ENCODE results near the gene SYNRG.

The SYNRG gene

DNA sequence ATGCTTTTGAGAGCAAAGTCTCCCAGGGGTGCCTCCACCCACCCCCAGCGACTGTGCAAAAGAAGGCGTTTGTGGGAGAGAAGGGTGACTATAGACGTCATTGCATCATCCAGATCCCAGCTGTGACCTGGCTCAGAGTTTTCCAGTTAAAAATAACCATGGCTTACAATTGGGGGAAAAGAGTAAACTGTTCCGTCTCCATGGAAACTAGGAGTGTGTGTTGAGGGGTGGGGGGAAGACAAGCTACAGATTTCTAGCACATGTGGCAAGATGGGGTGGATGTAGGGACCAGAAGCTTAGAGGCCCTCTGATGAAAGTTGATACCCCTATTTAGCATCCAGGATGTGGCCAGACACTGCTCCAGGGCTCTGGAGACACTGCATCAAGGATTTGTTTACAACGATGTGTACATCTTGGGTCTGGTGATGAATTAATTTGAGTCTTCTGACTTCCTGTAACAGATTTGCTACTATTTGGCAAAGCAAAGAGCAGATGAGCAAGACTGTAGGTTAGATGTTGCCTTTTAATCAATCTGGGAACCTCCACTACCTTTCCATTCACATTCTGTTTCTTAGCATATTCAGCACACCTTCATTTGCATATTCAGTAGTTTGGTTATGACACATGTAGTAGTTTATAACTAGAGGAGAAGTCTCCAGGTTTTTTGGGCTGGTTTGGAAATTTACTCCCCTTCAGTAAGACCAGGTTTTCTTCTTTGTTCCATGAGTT lies 125.7 kb downstream of the SYNRG start (continued):
- no peak for TF ChIP-seq ZNF239 (tag by site-specific recombination; IDR thresholded peaks at IDR 0.05)
- TF ChIP-seq ZEB2 (tag by site-specific recombination; IDR thresholded peaks at IDR 0.05) = peak; percentile 73
- TF ChIP-seq ZBTB48 (tag by site-specific recombination; IDR thresholded peaks at IDR 0.05) = peak; percentile 73; the same call in 1 of the 2 replicates
- peak; percentile 63 for TF ChIP-seq ZNF366 (tag by site-specific recombination; conservative IDR thresholded peaks at IDR 0.05)
- TF ChIP-seq, protein P1, sequence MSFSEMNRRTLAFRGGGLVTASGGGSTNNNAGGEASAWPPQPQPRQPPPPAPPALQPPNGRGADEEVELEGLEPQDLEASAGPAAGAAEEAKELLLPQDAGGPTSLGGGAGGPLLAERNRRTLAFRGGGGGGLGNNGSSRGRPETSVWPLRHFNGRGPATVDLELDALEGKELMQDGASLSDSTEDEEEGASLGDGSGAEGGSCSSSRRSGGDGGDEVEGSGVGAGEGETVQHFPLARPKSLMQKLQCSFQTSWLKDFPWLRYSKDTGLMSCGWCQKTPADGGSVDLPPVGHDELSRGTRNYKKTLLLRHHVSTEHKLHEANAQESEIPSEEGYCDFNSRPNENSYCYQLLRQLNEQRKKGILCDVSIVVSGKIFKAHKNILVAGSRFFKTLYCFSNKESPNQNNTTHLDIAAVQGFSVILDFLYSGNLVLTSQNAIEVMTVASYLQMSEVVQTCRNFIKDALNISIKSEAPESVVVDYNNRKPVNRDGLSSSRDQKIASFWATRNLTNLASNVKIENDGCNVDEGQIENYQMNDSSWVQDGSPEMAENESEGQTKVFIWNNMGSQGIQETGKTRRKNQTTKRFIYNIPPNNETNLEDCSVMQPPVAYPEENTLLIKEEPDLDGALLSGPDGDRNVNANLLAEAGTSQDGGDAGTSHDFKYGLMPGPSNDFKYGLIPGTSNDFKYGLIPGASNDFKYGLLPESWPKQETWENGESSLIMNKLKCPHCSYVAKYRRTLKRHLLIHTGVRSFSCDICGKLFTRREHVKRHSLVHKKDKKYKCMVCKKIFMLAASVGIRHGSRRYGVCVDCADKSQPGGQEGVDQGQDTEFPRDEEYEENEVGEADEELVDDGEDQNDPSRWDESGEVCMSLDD (tag by site-specific recombination; IDR thresholded peaks at IDR 0.05) = no peak
- TF ChIP-seq, protein P2, sequence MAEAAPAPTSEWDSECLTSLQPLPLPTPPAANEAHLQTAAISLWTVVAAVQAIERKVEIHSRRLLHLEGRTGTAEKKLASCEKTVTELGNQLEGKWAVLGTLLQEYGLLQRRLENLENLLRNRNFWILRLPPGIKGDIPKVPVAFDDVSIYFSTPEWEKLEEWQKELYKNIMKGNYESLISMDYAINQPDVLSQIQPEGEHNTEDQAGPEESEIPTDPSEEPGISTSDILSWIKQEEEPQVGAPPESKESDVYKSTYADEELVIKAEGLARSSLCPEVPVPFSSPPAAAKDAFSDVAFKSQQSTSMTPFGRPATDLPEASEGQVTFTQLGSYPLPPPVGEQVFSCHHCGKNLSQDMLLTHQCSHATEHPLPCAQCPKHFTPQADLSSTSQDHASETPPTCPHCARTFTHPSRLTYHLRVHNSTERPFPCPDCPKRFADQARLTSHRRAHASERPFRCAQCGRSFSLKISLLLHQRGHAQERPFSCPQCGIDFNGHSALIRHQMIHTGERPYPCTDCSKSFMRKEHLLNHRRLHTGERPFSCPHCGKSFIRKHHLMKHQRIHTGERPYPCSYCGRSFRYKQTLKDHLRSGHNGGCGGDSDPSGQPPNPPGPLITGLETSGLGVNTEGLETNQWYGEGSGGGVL (tag by site-specific recombination; IDR thresholded peaks at IDR 0.05) = peak; percentile 79
- TF ChIP-seq ZNF391 (tag by site-specific recombination; IDR thresholded peaks at IDR 0.05; ENCODE audit: borderline replicate concordance, low read depth) = 0 out of 2 replicates have a peak, but pooled peaks have one; percentile 19
- TF ChIP-seq, protein P3, sequence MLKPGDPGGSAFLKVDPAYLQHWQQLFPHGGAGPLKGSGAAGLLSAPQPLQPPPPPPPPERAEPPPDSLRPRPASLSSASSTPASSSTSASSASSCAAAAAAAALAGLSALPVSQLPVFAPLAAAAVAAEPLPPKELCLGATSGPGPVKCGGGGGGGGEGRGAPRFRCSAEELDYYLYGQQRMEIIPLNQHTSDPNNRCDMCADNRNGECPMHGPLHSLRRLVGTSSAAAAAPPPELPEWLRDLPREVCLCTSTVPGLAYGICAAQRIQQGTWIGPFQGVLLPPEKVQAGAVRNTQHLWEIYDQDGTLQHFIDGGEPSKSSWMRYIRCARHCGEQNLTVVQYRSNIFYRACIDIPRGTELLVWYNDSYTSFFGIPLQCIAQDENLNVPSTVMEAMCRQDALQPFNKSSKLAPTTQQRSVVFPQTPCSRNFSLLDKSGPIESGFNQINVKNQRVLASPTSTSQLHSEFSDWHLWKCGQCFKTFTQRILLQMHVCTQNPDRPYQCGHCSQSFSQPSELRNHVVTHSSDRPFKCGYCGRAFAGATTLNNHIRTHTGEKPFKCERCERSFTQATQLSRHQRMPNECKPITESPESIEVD (tag by site-specific recombination; IDR thresholded peaks at IDR 0.05) = peak; percentile 58; the same call in 1 of the 2 replicates
- TF ChIP-seq ZNF837 (tag by site-specific recombination; IDR thresholded peaks at IDR 0.05) = no peak
- TF ChIP-seq, protein P4, sequence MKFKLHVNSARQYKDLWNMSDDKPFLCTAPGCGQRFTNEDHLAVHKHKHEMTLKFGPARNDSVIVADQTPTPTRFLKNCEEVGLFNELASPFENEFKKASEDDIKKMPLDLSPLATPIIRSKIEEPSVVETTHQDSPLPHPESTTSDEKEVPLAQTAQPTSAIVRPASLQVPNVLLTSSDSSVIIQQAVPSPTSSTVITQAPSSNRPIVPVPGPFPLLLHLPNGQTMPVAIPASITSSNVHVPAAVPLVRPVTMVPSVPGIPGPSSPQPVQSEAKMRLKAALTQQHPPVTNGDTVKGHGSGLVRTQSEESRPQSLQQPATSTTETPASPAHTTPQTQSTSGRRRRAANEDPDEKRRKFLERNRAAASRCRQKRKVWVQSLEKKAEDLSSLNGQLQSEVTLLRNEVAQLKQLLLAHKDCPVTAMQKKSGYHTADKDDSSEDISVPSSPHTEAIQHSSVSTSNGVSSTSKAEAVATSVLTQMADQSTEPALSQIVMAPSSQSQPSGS (tag by site-specific recombination; IDR thresholded peaks at IDR 0.05; ENCODE audit: low read depth) = 0 out of 2 replicates have a peak, but pooled peaks have one; percentile 47
- TF ChIP-seq SALL2 (tag by site-specific recombination; IDR thresholded peaks at IDR 0.05; ENCODE audit: borderline replicate concordance) = no peak
- no peak for TF ChIP-seq ZNF677 (tag by site-specific recombination; IDR thresholded peaks at IDR 0.05)
- TF ChIP-seq, protein P5, sequence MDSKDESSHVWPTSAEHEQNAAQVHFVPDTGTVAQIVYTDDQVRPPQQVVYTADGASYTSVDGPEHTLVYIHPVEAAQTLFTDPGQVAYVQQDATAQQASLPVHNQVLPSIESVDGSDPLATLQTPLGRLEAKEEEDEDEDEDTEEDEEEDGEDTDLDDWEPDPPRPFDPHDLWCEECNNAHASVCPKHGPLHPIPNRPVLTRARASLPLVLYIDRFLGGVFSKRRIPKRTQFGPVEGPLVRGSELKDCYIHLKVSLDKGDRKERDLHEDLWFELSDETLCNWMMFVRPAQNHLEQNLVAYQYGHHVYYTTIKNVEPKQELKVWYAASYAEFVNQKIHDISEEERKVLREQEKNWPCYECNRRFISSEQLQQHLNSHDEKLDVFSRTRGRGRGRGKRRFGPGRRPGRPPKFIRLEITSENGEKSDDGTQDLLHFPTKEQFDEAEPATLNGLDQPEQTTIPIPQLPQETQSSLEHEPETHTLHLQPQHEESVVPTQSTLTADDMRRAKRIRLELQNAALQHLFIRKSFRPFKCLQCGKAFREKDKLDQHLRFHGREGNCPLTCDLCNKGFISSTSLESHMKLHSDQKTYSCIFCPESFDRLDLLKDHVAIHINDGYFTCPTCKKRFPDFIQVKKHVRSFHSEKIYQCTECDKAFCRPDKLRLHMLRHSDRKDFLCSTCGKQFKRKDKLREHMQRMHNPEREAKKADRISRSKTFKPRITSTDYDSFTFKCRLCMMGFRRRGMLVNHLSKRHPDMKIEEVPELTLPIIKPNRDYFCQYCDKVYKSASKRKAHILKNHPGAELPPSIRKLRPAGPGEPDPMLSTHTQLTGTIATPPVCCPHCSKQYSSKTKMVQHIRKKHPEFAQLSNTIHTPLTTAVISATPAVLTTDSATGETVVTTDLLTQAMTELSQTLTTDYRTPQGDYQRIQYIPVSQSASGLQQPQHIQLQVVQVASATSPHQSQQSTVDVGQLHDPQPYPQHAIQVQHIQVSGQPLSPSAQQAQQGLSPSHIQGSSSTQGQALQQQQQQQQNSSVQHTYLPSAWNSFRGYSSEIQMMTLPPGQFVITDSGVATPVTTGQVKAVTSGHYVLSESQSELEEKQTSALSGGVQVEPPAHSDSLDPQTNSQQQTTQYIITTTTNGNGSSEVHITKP (tag by site-specific recombination; IDR thresholded peaks at IDR 0.05) = peak; percentile 82
- TF ChIP-seq ZNF221 (tag by site-specific recombination; IDR thresholded peaks at IDR 0.05; ENCODE audit: borderline replicate concordance) = no peak
- TF ChIP-seq ZNF623 (tag by site-specific recombination; IDR thresholded peaks at IDR 0.05) = 0 out of 2 replicates have a peak, but pooled peaks have one; percentile 6
- no peak for TF ChIP-seq ZNF701 (tag by site-specific recombination; IDR thresholded peaks at IDR 0.05)
- peak; percentile 78 for TF ChIP-seq SP7 (tag by site-specific recombination; IDR thresholded peaks at IDR 0.05)
- TF ChIP-seq, protein P6, sequence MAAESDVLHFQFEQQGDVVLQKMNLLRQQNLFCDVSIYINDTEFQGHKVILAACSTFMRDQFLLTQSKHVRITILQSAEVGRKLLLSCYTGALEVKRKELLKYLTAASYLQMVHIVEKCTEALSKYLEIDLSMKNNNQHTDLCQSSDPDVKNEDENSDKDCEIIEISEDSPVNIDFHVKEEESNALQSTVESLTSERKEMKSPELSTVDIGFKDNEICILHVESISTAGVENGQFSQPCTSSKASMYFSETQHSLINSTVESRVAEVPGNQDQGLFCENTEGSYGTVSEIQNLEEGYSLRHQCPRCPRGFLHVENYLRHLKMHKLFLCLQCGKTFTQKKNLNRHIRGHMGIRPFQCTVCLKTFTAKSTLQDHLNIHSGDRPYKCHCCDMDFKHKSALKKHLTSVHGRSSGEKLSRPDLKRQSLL (tag by site-specific recombination; IDR thresholded peaks at IDR 0.05) = no peak
- TF ChIP-seq ZNF521 (tag by site-specific recombination; IDR thresholded peaks at IDR 0.05) = no peak
- TF ChIP-seq ZNF660 (tag by site-specific recombination; IDR thresholded peaks at IDR 0.05) = peak; percentile 64; the same call in 1 of the 2 replicates
- TF ChIP-seq OSR2 (tag by site-specific recombination; IDR thresholded peaks at IDR 0.05) = peak; percentile 79
- no peak for TF ChIP-seq YY1 (tag by site-specific recombination; IDR thresholded peaks at IDR 0.05)
- TF ChIP-seq KLF9 (tag by site-specific recombination; IDR thresholded peaks at IDR 0.05; ENCODE audit: low read depth) = no peak
- peak; percentile 73 for TF ChIP-seq EGR2 (tag by site-specific recombination; IDR thresholded peaks at IDR 0.05; ENCODE audit: low read depth)
- TF ChIP-seq ZFP69B (tag by site-specific recombination; IDR thresholded peaks at IDR 0.05) = 0 out of 2 replicates have a peak, but pooled peaks have one; percentile 59
- peak; percentile 86 for TF ChIP-seq ZFHX2 (tag by site-specific recombination; conservative IDR thresholded peaks at IDR 0.05)
- TF ChIP-seq ZNF629 (tag by site-specific recombination; IDR thresholded peaks at IDR 0.05) = peak; percentile 79
